Stimulated activated CD8-positive, alpha-beta memory T cell treated with anti-CD3 and anti-CD28 coated beads, Interleukin-15, amount 100 ng/mL, for 48 hours (primary cell): ENCODE data around the gene RCBTB2.
"Not testable (repeated sequence)": the region's sequence is repeated elsewhere in the genome, so short reads cannot be mapped to it uniquely, and the experiment has no call there.

Source experiments
- DNase-seq, 2 donors: peaks; one replicate each; pipeline ENCODE4 v3.0.0-alpha.2; 2020; ENCODE audit warnings: low read depth in 2 of 2

RCBTB2 gene

DNA sequence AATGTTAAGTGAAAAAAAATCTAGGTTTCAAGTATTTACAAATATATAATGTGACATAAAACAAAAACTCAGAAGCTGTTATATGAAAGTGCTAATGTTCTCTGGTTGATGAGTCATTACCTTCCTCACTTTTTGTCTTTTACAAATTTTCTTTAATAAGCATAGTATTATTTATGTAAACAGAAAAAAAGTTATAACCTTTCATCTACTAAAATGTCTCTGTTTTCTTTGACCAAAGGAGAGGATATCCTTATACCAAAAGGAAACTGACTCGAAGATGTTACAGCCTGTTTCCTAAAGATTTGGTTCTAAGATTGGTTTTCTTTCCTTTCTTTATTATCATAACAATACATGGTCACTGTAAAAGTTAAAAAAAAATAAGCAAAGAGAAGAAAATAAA, 38.0 kb downstream of the RCBTB2 start:
- no peak for DNase-seq

GRCh38 chr13:48493851-48494250, 39.0 kb downstream of the RCBTB2 start:
- no peak for DNase-seq

GRCh38 chr13:48493066-48493765, 39.7 kb downstream of the RCBTB2 start:
- no peak for DNase-seq

DNA sequence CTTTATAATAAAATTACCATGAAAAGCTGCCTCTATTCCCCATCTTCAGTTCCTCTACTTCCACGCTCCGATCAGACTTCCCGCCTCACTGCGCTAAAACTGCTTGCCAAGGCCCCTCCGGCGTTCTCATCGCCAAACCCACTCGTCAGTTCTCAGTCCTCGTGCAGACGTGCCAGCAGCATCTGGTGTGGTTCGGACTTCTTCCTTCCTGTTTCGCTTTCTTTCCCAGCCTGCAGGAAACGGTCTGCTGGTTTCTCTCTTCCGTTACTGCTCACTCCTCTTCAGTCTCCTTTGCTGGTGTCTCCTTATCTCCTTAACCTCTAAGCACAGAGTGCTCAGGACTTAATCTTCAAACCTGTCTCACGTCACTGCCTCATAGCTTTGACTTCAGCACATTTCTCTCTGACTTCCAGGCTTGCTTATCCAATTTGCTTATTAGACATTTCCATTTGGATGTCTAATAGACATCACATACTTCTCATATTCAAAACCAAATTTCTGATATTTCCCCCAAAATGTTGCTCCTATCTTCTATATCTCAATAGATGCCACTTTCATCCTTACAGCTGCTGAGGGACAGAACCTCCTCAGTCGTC, 40.3 kb downstream of the RCBTB2 start:
- peak; percentile 53 to 54 for DNase-seq

GRCh38 chr13:48492096-48492440, 40.8 kb downstream of the RCBTB2 start:
- DNase-seq, result no peak

GRCh38 chr13:48491423-48492095, 41.3 kb downstream of the RCBTB2 start:
- no peak for DNase-seq

GRCh38 chr13:48490241-48490640, 42.6 kb downstream of the RCBTB2 start:
- DNase-seq, result no peak

GRCh38 chr13:48489666-48490065, 43.2 kb downstream of the RCBTB2 start:
- no peak for DNase-seq

- no peak for DNase-seq
These were observed 43.9 kb downstream of the RCBTB2 start for GRCh38 chr13:48488995-48489394.

DNA sequence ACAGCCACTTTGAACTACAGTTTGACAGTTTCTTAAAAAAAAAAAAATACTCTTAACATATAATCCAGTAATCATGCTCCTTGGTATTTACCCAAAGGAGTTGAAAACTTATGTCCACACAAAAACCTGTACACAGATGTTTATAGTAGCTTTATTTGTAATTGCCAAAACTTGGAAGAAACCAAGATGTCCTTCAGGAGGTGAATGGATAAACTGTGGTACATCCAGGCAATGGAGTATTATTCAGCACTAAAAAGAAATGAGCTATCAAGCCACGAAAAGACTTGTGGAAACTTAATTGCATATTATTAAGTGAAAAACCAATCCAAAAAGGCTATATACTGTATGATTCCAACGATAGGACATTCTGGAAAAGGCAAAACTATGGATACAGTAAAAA, 44.9 kb downstream of the RCBTB2 start:
- no peak for DNase-seq

GRCh38 chr13:48486836-48487235, 46.0 kb downstream of the RCBTB2 start:
- DNase-seq, result no peak

DNA sequence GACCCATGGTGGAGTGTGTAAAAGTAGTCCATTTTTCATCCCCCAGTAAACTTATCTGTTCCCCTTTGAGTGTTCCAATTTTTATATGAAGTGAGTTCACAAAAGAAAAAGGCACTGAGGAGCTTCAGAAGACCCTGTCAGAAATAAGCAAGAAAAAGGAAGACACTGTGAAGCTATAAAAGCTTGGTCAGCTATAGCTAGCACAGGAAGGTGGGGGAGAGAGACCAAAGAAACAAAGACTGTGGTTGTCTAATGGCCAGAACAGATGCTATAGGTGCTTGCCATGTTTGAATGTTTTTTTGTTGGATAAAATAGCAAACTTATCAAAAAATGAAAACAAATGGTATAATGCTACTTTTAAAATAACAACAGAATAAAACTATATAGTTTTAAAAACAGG, 46.5 kb downstream of the RCBTB2 start:
- DNase-seq, result no peak

DNA sequence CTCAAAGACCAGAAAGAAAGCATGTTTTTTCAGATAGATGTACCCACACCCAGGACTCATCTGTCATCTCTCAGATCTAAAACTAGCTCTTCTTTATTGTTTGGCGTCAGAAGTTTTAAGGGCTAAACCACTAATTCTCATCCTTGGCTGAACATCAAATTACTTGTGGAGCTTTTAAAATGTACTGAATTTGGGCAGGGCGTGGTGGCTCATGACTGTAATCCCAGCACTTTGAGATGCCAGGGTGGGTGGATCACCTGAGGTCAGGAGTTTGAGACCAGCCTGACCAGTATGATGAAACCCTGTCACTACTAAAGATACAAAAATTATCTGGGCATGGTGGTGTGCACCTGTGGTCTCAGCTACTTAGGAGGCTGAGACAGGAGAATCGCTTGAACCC, 47.4 kb downstream of the RCBTB2 start:
- DNase-seq, result no peak

DNA sequence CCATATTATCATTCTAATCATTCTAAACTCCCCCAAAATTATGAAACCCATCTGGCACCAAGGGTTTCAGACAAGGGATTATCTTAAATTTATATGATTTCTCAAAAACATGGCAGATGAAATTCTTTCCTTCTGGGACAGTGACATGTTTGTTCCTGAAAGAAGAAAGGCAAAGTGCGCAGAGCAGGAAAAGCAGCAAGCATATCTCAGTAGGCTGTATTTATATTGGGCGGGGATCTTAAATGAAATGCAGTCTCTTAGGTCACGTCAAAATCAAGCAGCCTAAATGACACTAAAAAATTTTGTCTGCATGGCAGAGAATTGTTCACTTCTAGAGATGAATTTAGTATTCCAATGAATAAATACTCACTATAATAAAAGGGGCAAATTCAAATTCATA, 49.3 kb downstream of the RCBTB2 start:
- no peak for DNase-seq

DNA sequence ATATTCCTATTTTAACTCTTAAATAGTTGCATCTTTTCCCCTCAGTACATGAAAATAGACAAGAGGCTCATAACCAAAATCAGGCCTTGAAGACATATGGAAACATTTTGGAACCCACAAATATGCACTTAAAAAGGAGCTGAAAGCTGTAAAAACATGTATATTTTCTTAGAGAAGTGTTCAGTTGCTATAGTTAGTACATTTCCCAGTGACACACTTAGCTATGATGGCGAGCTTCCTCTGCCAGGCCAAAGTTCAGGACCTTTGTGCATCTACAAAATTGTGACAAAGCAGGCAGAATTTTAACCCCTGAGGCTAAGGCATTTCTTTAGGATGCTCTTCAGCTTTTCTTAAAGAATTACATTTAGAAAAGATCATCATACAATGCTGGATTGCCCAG, 54.5 kb downstream of the RCBTB2 start:
- no peak for DNase-seq

DNA sequence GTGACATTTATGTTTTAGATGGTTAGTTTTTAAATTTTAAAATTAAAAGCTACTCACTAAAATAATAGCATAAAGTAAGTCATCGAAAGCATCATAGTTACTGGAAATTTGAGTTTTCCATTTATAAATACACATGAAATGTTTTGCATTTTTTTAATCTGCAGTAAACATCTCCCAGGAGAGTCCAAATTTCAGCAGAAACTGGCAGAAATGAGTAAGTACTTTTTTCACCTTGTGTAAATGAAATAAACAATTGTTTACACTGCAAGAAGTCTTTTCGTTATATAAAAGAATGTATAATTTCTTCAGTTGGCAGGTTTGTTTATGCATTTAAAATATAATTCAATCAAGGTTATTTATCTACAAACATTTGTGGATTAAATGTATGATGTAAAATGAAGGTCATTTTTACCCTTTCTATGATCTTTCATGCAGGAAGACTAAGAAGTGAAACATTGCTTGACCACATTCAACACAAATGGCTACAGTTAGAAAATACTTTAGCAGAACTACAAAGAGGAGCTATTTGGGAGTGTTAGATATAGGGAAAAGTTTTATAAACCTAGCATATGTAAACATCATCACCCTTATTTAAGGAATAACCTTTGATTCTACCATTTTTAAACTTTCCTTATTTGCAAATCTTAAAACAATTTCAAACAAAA, 55.6 kb downstream of the RCBTB2 start:
- DNase-seq, result no peak

GRCh38 chr13:48476686-48477085, 56.2 kb downstream of the RCBTB2 start:
- DNase-seq, result no peak

- DNase-seq, result no peak
These were observed 56.7 kb downstream of the RCBTB2 start for GRCh38 chr13:48476215-48476614.

DNA sequence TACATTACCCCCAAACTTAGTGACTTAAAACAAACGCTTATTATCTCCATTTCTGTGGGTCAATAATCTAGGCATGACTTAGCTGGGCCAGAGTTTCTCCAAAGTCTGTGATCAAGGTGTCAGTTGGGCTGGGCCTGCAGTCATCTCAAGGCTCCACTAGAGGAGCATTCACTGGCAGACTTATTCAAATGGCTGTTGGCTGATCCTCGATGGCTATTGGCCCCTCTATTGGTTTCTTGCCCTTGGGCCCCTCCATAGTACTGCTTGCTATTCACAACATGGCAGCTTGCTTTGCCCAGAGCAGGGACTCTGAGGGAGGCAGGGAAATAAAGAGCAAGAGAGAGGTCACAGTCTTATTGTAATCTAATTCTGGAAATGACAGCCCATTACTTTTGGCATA, 57.6 kb downstream of the RCBTB2 start:
- DNase-seq, result no peak

DNA sequence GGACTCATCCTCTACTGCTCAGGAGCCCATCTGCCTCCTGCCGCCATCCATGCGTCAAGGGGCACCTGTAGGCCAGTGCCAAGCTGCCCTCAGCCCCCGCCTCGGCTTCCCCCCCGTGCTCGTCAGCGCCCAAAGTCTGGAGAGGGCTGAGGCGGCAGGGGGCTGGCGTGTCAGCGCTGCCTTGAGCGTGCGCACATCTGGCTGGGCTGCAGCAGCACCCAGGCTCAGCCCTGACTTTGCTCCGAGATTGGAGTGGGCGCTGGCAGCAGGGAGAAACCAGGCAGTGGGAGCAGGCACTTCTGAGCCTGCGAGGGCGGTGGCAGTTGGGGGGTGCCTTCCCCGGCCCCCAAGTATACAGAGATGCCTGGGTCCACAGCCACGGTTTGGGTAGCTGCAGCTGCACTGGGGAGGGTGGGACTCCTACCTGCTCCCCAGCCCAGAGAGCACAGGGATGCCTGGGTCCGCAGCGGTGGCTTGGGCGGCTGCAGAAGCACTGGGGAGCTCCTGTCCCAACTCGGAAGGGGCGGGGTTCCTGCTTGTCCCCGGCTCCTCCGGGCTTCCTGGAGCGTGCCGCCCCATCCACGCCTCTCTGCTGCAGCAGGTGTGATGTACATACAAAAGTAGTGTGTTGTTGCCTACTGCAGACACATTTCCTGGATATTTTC, 75.2 kb downstream of the RCBTB2 start:
- no peak for DNase-seq

- DNase-seq, result no peak
These were observed 76.3 kb downstream of the RCBTB2 start for GRCh38 chr13:48456546-48456945.

DNA sequence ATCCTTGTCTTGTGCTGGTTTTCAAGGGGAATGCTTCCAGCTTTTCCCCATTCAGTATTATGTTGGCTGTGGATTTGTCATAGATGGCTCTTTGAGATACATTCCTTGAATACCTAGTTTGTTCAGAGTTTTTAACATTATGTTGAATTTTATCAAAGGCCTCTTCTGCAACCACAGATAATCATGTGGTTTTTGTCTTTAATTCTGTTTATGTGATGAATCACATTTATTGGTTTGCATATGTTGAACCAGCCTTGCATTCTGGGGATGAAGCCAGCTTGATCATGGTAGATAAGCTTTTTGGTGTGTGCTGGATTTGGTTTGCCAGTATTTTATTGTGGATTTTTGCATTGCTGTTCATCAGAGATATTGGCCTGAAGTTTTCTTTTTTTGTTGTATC, 81.7 kb downstream of the RCBTB2 start:
- not testable (repeated sequence) for DNase-seq
